ENCODE results near the gene PTPN22. TPM values are rescaled to one million over a fixed set of nuclear protein-coding genes. Genes with fewer than 3 reads are reported as not detected.

Gene PTPN22
- total RNA-seq, 1 experiment from 2014 or later: 0.89 TPM

GRCh38 chr1:113834716-113835115 lies 36.8 kb downstream of the PTPN22 start:
- Mint-ChIP-seq H3K36me3 (ENCODE audit: insufficient read depth, unreplicated experiment) (no peaks in the 10 kb centered on the region), H3K27me3 (ENCODE audit: insufficient read depth, unreplicated experiment) (no peaks in the 10 kb centered on the region), H3K4me1 (ENCODE audit: insufficient read depth, unreplicated experiment) (no peaks in the 10 kb centered on the region), H3K27ac (ENCODE audit: low read depth, unreplicated experiment) (no peak overlapping the region), H3K9me3 (ENCODE audit: unreplicated experiment) (no peaks in the 10 kb centered on the region), H3K4me3 (ENCODE audit: unreplicated experiment) (no peak overlapping the region)
- TF ChIP-seq, protein P1, sequence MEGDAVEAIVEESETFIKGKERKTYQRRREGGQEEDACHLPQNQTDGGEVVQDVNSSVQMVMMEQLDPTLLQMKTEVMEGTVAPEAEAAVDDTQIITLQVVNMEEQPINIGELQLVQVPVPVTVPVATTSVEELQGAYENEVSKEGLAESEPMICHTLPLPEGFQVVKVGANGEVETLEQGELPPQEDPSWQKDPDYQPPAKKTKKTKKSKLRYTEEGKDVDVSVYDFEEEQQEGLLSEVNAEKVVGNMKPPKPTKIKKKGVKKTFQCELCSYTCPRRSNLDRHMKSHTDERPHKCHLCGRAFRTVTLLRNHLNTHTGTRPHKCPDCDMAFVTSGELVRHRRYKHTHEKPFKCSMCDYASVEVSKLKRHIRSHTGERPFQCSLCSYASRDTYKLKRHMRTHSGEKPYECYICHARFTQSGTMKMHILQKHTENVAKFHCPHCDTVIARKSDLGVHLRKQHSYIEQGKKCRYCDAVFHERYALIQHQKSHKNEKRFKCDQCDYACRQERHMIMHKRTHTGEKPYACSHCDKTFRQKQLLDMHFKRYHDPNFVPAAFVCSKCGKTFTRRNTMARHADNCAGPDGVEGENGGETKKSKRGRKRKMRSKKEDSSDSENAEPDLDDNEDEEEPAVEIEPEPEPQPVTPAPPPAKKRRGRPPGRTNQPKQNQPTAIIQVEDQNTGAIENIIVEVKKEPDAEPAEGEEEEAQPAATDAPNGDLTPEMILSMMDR (IDR thresholded peaks at IDR 0.05; ENCODE audit: unreplicated experiment): no peak
- intact Hi-C loops (cut with micrococcal nuclease): loop anchor here (1.0 to 10.0 kb wide), 3 partner anchors 71 to 450 kb away; partner anchors contain the start of genes DCLRE1B and OLFML3
- CTCF ChIA-PET: interaction anchor here (0.5 to 5.4 kb wide), 29 partner anchors 12 to 744 kb away, joined by 3 to 27 read pairs (median 5); partner anchors contain the start of genes AP4B1, HIPK1 and OLFML3
- no peak for DNase-seq (ENCODE audit: unreplicated experiment)
- POLR2A ChIA-PET: interaction anchor here (4.5 to 4.9 kb wide), 2 partner anchors 70 to 95 kb away, joined by 27 to 33 read pairs; partner anchors contain the start of genes AP4B1, DCLRE1B and HIPK1
- no TSS peak for BruUV-seq (replicated peaks)

DNA sequence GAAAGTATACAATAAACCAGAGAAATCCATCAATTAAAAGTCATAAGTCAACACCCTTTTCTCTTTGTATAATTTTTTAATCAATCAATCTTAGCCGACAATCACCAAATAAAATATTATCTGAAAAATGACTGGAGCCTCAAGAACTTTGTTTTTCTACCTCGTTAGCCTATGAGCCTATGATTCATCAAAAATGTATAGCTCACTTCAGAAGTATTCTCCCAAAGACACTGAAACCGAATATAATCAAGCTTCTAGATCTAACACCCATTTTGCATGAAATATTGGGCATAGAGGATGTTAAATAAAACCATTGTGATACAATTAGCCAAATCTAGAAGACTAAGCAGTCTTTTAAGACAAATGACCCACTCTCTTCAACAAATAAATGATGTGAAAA lies 41.5 kb downstream of the PTPN22 start:
- intact Hi-C loops (cut with micrococcal nuclease): loop anchor here (10.0 kb wide), 2 partner anchors 145 to 455 kb away; partner anchors contain the start of gene OLFML3
- H3K9me3 Mint-ChIP-seq (ENCODE audit: unreplicated experiment): no peaks in the 10 kb centered on the region
- ChIA-PET POLR2A (interaction anchor here (0.8 kb wide), 1 partner anchor 125 kb away, joined by 3 read pairs; no protein-coding TSS in a partner anchor), CTCF (interaction anchor here (0.7 kb wide), 1 partner anchor 147 kb away, joined by 3 read pairs; no protein-coding TSS in a partner anchor)
- no peaks in the 10 kb centered on the region for H3K4me1 Mint-ChIP-seq (ENCODE audit: insufficient read depth, unreplicated experiment)
- no peaks in the 10 kb centered on the region for H3K27me3 Mint-ChIP-seq (ENCODE audit: insufficient read depth, unreplicated experiment)
- H3K4me3 Mint-ChIP-seq (ENCODE audit: unreplicated experiment): no peak overlapping the region
- no peak overlapping the region for H3K27ac Mint-ChIP-seq (ENCODE audit: low read depth, unreplicated experiment)
- H3K36me3 Mint-ChIP-seq (ENCODE audit: insufficient read depth, unreplicated experiment): no peaks in the 10 kb centered on the region
- DNase-seq (ENCODE audit: unreplicated experiment): no peak
- TF ChIP-seq, protein P1 (IDR thresholded peaks at IDR 0.05; ENCODE audit: unreplicated experiment): no peak
- BruUV-seq (replicated peaks): no TSS peak

GRCh38 chr1:113821916-113822315 lies 49.6 kb downstream of the PTPN22 start:
- no peak for DNase-seq (ENCODE audit: unreplicated experiment)
- Mint-ChIP-seq H3K4me1 (ENCODE audit: insufficient read depth, unreplicated experiment) (no peaks in the 10 kb centered on the region), H3K9me3 (ENCODE audit: unreplicated experiment) (no peaks in the 10 kb centered on the region), H3K27me3 (ENCODE audit: insufficient read depth, unreplicated experiment) (no peaks in the 10 kb centered on the region), H3K4me3 (ENCODE audit: unreplicated experiment) (no peak overlapping the region), H3K27ac (ENCODE audit: low read depth, unreplicated experiment) (no peak overlapping the region), H3K36me3 (ENCODE audit: insufficient read depth, unreplicated experiment) (no peaks in the 10 kb centered on the region)
- TF ChIP-seq, protein P1 (IDR thresholded peaks at IDR 0.05; ENCODE audit: unreplicated experiment): no peak
- CTCF ChIA-PET: no interaction called here
- no TSS peak for BruUV-seq (replicated peaks)
- POLR2A ChIA-PET: interaction anchor here (0.5 kb wide), 1 partner anchor 283 kb away, joined by 3 read pairs; no protein-coding TSS in a partner anchor
- intact Hi-C loops (cut with micrococcal nuclease): no loop called here

DNA sequence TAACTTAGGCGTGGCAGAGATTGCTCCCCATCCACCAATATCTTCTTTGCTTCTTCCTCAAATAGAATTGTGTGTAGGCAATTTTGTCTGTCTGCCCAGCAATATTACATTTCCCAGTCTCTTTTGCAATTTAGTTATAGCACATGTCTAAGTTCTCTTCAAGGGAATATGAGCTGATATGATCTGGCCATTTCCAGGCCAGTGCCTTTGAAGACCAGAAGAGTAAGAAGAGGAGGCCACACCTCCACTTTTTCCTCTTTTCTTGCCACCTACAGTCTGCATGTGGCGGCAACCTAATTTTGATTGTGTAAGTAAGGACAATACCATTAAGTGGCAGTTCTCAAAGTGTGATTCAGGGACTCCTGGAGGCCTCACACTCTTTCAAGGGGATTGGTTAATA lies 52.9 kb downstream of the PTPN22 start:
- no TSS peak for BruUV-seq (replicated peaks)
- Mint-ChIP-seq H3K4me1 (ENCODE audit: insufficient read depth, unreplicated experiment) (no peaks in the 10 kb centered on the region), H3K36me3 (ENCODE audit: insufficient read depth, unreplicated experiment) (no peaks in the 10 kb centered on the region), H3K9me3 (ENCODE audit: unreplicated experiment) (no peaks in the 10 kb centered on the region), H3K4me3 (ENCODE audit: unreplicated experiment) (no peak overlapping the region), H3K27ac (ENCODE audit: low read depth, unreplicated experiment) (no peak overlapping the region), H3K27me3 (ENCODE audit: insufficient read depth, unreplicated experiment) (no peaks in the 10 kb centered on the region)
- DNase-seq (ENCODE audit: unreplicated experiment): no peak
- POLR2A ChIA-PET: interaction anchor here (0.6 to 0.7 kb wide), 2 partner anchors 746 to 1750 kb away, joined by 3 read pairs; no protein-coding TSS in a partner anchor
- CTCF ChIA-PET: interaction anchor here (0.6 to 0.7 kb wide), 2 partner anchors 15 to 112 kb away, joined by 3 read pairs; no protein-coding TSS in a partner anchor
- intact Hi-C loops (cut with micrococcal nuclease): no loop called here
- TF ChIP-seq, protein P1 (IDR thresholded peaks at IDR 0.05; ENCODE audit: unreplicated experiment): no peak
